ENCODE measurements around the gene FAM89B. TPM values are rescaled to one million over a fixed set of nuclear protein-coding genes. Genes with fewer than 3 reads are reported as not detected.

Gene FAM89B
- total and polyA plus RNA-seq, 2 donors (not counting 3 experiments of a cell fraction or from before 2014, with no cell fraction given) = 63.1 to 153 TPM

DNA sequence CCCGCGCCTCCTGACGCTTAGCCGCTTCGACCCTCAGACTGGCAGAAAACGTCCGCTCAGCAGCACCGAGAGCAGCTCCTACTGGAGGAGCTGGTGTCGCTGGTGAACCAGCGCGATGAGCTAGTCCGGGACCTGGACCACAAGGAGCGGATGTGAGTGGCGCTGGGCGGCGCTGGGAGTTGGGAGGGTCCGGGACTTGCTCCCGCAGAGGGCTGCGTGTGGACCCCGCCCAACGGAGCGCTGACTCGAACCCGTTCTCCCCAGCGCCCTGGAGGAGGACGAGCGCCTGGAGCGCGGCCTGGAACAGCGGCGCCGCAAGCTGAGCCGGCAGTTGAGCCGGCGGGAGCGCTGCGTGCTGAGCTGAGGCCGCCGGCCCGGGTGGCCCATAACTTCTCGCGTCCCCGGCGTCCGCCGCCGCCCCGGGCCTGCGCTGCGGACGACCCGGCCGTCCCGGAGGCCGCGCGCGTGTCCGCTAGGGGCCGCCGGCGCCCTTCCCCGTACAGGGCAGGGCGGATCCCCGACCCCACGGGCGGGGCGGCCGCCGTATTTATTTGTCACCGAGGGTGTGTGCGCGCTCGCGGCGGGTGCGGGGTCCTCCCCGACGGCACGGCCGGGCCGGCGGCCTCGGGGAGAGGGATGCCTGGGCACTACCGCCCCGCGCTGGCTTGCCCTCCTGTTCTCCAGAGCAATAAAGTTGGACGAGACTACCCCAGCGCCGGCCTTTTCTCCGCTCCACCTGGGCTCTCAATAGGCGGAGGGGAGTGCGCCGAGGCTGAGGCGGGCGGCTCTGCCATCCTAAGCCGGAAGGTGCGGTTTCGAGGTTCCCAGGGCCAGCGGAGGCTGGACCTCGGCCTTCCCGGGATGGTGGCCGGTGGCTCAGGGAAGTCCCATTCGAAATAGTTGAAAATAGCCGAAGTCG lies 19.9 kb downstream of the FAM89B start:
- TF ChIP-seq JUN (IDR thresholded peaks at IDR 0.05; ENCODE audit: borderline replicate concordance, insufficient read depth, insufficient read length, low read depth) (no peak), POLR2A (IDR thresholded peaks at IDR 0.05; ENCODE audit: low read depth, low read length) (peak; percentile 59), GATA2 (IDR thresholded peaks at IDR 0.05; ENCODE audit: insufficient read depth, insufficient read length, low read depth, low read length) (no peak), POLR2AphosphoS5 (IDR thresholded peaks at IDR 0.05; ENCODE audit: insufficient read depth, low read depth, low read length) (peak; percentile 84)
- TF ChIP-seq, protein P1, sequence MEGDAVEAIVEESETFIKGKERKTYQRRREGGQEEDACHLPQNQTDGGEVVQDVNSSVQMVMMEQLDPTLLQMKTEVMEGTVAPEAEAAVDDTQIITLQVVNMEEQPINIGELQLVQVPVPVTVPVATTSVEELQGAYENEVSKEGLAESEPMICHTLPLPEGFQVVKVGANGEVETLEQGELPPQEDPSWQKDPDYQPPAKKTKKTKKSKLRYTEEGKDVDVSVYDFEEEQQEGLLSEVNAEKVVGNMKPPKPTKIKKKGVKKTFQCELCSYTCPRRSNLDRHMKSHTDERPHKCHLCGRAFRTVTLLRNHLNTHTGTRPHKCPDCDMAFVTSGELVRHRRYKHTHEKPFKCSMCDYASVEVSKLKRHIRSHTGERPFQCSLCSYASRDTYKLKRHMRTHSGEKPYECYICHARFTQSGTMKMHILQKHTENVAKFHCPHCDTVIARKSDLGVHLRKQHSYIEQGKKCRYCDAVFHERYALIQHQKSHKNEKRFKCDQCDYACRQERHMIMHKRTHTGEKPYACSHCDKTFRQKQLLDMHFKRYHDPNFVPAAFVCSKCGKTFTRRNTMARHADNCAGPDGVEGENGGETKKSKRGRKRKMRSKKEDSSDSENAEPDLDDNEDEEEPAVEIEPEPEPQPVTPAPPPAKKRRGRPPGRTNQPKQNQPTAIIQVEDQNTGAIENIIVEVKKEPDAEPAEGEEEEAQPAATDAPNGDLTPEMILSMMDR (IDR thresholded peaks at IDR 0.05; ENCODE audit: extremely low read depth in 1 of 2, insufficient read depth in 1 of 2, low read depth in 1 of 2, low read length in 2 of 2) = peak in 1 of 2 donors; percentile 21
- BruUV-seq (replicated peaks) = TSS peak; percentile 36
- H3K4me1 ChIP-seq (ENCODE audit: control insufficient read depth, extremely low read depth, insufficient read depth, low read length) = peaks cover 7% of the 10 kb centered on the region
- no peaks in the 10 kb centered on the region for H3K27me3 ChIP-seq (ENCODE audit: control insufficient read depth in 2 of 2, insufficient read depth in 2 of 2, low read length in 2 of 2)
- CTCF ChIA-PET = interaction anchor here (0.6 to 12.2 kb wide), 16 partner anchors 8 to 387 kb away, joined by 3 to 206 read pairs (median 4); partner anchors contain the start of genes EHBP1L1, FAM89B, SIPA1 and ZNRD2
- FAIRE-seq = peak; percentile 86
- H3K36me3 ChIP-seq (ENCODE audit: control insufficient read depth in 2 of 2, extremely low read depth in 1 of 2, insufficient read depth in 2 of 2, low read length in 2 of 2) = no peaks in the 10 kb centered on the region
- H4K20me1 ChIP-seq (replicated peaks; ENCODE audit: control insufficient read depth, extremely low read depth, insufficient read depth, low read length) = no peaks in the 10 kb centered on the region
- no peaks in the 10 kb centered on the region for H3K9me3 ChIP-seq (replicated peaks; ENCODE audit: control insufficient read depth, insufficient read depth, low read length)
- intact Hi-C loops (cut with micrococcal nuclease) = loop anchor here (1.0 to 5.0 kb wide), 2 partner anchors 18 to 225 kb away; no protein-coding TSS in a partner anchor
- POLR2A ChIA-PET = interaction anchor here (0.5 to 1.2 kb wide), 2 partner anchors 45 to 61 kb away, joined by 3 to 5 read pairs; no protein-coding TSS in a partner anchor
- H2AFZ ChIP-seq (ENCODE audit: low read depth, low read length) = peak overlapping the region; percentile 4
- H3K27ac ChIP-seq (ENCODE audit: insufficient read depth, low read depth, low read length) = peak overlapping the region; percentile 3
- peak overlapping the region in 2 of 3 experiments; percentile 8 to 34 for H3K4me3 ChIP-seq (replicated peaks in 1 of 3; ENCODE audit: insufficient read depth in 1 of 3, low read depth in 1 of 3, low read length in 3 of 3)
- peak overlapping the region; percentile 19 for H3K4me2 ChIP-seq (ENCODE audit: insufficient read depth, low read length)
- H3K9me1 ChIP-seq (replicated peaks; ENCODE audit: control insufficient read depth, extremely low read depth, insufficient read depth, low read length) = no peaks in the 10 kb centered on the region
- DNase-seq (ENCODE audit: low read depth, low spot score) = peak; percentile 72
- H3K9ac ChIP-seq (replicated peaks; ENCODE audit: extremely low read depth, insufficient read depth, low read length) = peak overlapping the region; percentile 40
- dilution Hi-C loops (cut with MboI; ENCODE audit: extremely low pct_ligation_motif_present, low sequenced_read_pairs) = no loop called here
- no peaks in the 10 kb centered on the region for H3K79me2 ChIP-seq (ENCODE audit: control insufficient read depth, insufficient read depth, low read length)

Data from endothelial cell of umbilical vein (primary cell).